H9 (cell line): ENCODE data around the gene RARA. TPM values are rescaled to one million over a fixed set of nuclear protein-coding genes. Genes with fewer than 3 reads are reported as not detected.

Experiments
- DNase-seq: peaks from one replicate; pipeline ENCODE4 v3.0.0-alpha.2; 2017
- H2AFZ ChIP-seq: one replicate; pipeline ENCODE4 v1.6.1; 2013; ENCODE audit warnings: mild to moderate bottlenecking, low read length, control low read depth, moderate library complexity
- H2AK5ac ChIP-seq: 2 replicates; pipeline ENCODE4 v1.6.1; 2013; ENCODE audit warnings: low read length, control low read depth, mixed read lengths; ENCODE audit not compliant: insufficient read length
- H2BK120ac ChIP-seq: one replicate; pipeline ENCODE4 v1.6.1; 2013; ENCODE audit warnings: low read depth, mild to moderate bottlenecking, low read length, control low read depth, inconsistent platforms; ENCODE audit not compliant: poor library complexity, severe bottlenecking
- H2BK12ac ChIP-seq: 2 replicates; pipeline ENCODE4 v1.6.1; 2013; ENCODE audit warnings: low read length, control low read depth, mixed read lengths, low read depth; ENCODE audit not compliant: insufficient read length
- H2BK15ac ChIP-seq: 2 replicates; pipeline ENCODE4 v1.6.1; 2013; ENCODE audit warnings: low read depth, low read length, control low read depth
- H2BK20ac ChIP-seq: one replicate; pipeline ENCODE4 v1.6.1; 2013; ENCODE audit warnings: low read depth, mild to moderate bottlenecking, low read length, control low read depth, inconsistent platforms; ENCODE audit not compliant: poor library complexity, severe bottlenecking
- H2BK5ac ChIP-seq: 2 replicates; pipeline ENCODE4 v1.6.1; 2013; ENCODE audit warnings: low read length, control low read depth, mixed read lengths; ENCODE audit not compliant: insufficient read length
- H3K14ac ChIP-seq: 2 replicates; pipeline ENCODE4 v1.6.1; 2013; ENCODE audit warnings: low read length, control low read depth; ENCODE audit not compliant: insufficient read depth
- H3K18ac ChIP-seq: 2 replicates; pipeline ENCODE4 v1.6.1; 2013; ENCODE audit warnings: low read depth, mild to moderate bottlenecking, mixed read lengths, low read length, control low read depth; ENCODE audit not compliant: insufficient read length
- H3K23ac ChIP-seq: 2 replicates; pipeline ENCODE4 v1.6.1; 2013; ENCODE audit warnings: low read length, control low read depth, mixed read lengths, low read depth; ENCODE audit not compliant: insufficient read length
- H3K23me2 ChIP-seq: 2 replicates; pipeline ENCODE4 v1.6.1; 2013; ENCODE audit warnings: low read depth, mild to moderate bottlenecking, mixed read lengths, low read length, control low read depth; ENCODE audit not compliant: insufficient read length, poor library complexity, severe bottlenecking
- H3K27ac ChIP-seq: 2 replicates; pipeline ENCODE4 v1.5.1; 2013; ENCODE audit warnings: low read length, control low read depth, mixed read lengths, low read depth; ENCODE audit not compliant: insufficient read length
- H3K27me3 ChIP-seq: 2 replicates; pipeline ENCODE4 v1.6.1; 2013; ENCODE audit warnings: low read length, control low read depth, inconsistent platforms; ENCODE audit not compliant: insufficient read depth
- H3K4ac ChIP-seq: 2 replicates; pipeline ENCODE4 v1.6.1; 2013; ENCODE audit warnings: low read depth, mild to moderate bottlenecking, control low read depth, inconsistent platforms, low read length, moderate library complexity
- H3K4me1 ChIP-seq: 2 replicates; pipeline ENCODE4 v1.6.1; 2013; ENCODE audit warnings: low read length, control low read depth, inconsistent platforms; ENCODE audit not compliant: insufficient read depth
- H3K4me2 ChIP-seq: 2 replicates; pipeline ENCODE4 v1.6.1; 2013; ENCODE audit warnings: low read length, control low read depth, mixed read lengths; ENCODE audit not compliant: insufficient read length, insufficient read depth
- H3K56ac ChIP-seq: 2 replicates; pipeline ENCODE4 v1.6.1; 2013; ENCODE audit warnings: low read depth, mild to moderate bottlenecking, mixed read lengths, low read length, control low read depth; ENCODE audit not compliant: insufficient read length
- H3K79me1 ChIP-seq: 2 replicates; pipeline ENCODE4 v1.6.1; 2013; ENCODE audit warnings: low read depth, mild to moderate bottlenecking, moderate library complexity, low read length, control low read depth, inconsistent platforms; ENCODE audit not compliant: insufficient read depth, poor library complexity, severe bottlenecking
- H3K79me2 ChIP-seq: 2 replicates; pipeline ENCODE4 v1.6.1; 2013; ENCODE audit warnings: low read length, control low read depth, inconsistent platforms; ENCODE audit not compliant: insufficient read depth
- H3K9ac ChIP-seq: 2 replicates; pipeline ENCODE4 v1.6.1; 2013; ENCODE audit warnings: low read length, control low read depth, mixed read lengths; ENCODE audit not compliant: insufficient read length; ENCODE audit errors: extremely low read depth
- H3K9me3 ChIP-seq: one replicate; pipeline ENCODE4 v1.6.1; 2013; ENCODE audit warnings: low read depth, low read length, inconsistent platforms; ENCODE audit not compliant: control insufficient read depth
- H3T11ph ChIP-seq: one replicate; pipeline ENCODE4 v1.6.1; 2013; ENCODE audit warnings: mild to moderate bottlenecking, low read length, control low read depth, inconsistent platforms
- H4K20me1 ChIP-seq: one replicate; pipeline ENCODE4 v1.6.1; 2013; ENCODE audit not compliant: control insufficient read depth, insufficient read length, insufficient read depth
- H4K5ac ChIP-seq: 2 replicates; pipeline ENCODE4 v1.6.1; 2013; ENCODE audit warnings: low read depth, mild to moderate bottlenecking, mixed read lengths, low read length, control low read depth; ENCODE audit not compliant: insufficient read length
- H4K8ac ChIP-seq: replicated peaks from 2 replicates; pipeline ENCODE4 v1.6.1; 2013; ENCODE audit warnings: low read length, control low read depth, mixed read lengths, low read depth; ENCODE audit not compliant: insufficient read length
- H4K91ac ChIP-seq: 2 replicates; pipeline ENCODE4 v1.6.1; 2013; ENCODE audit warnings: low read depth, mild to moderate bottlenecking, moderate library complexity, mixed read lengths, low read length, control low read depth; ENCODE audit not compliant: insufficient read length
- H3K27ac Mint-ChIP-seq, 3 experiments: 2 replicates in 2 of 3; 3 replicates in 1 of 3; pipeline ENCODE4 v1.8.0; 2020 to 2021; ENCODE audit warnings: mixed read lengths in 3 of 3, mild to moderate bottlenecking in 1 of 3, moderate library complexity in 1 of 3
- H3K27me3 Mint-ChIP-seq: 2 replicates; pipeline ENCODE4 v1.8.0; 2021; ENCODE audit warnings: low read depth, mild to moderate bottlenecking, moderate library complexity, mixed read lengths
- H3K36me3 Mint-ChIP-seq, 3 experiments: 2 replicates in 2 of 3; 3 replicates in 1 of 3; pipeline ENCODE4 v1.8.0; 2020 to 2021; ENCODE audit warnings: low read depth in 3 of 3, mixed read lengths in 3 of 3; ENCODE audit not compliant: insufficient read depth in 1 of 3
- H3K4me1 Mint-ChIP-seq, 2 experiments: 2 replicates each; pipeline ENCODE4 v1.8.0; 2020; ENCODE audit warnings: mixed read lengths in 2 of 2
- H3K4me3 Mint-ChIP-seq, 2 experiments: 2 replicates in 1 of 2; 3 replicates in 1 of 2; pipeline ENCODE4 v1.8.0; 2020 to 2021; ENCODE audit warnings: mild to moderate bottlenecking in 2 of 2, mixed read lengths in 2 of 2, moderate library complexity in 1 of 2
- H3K9me3 Mint-ChIP-seq, 2 experiments: 2 replicates in 1 of 2; 3 replicates in 1 of 2; pipeline ENCODE4 v1.8.0; 2020; ENCODE audit warnings: mild to moderate bottlenecking in 2 of 2, mixed read lengths in 2 of 2, moderate library complexity in 1 of 2
- WGBS: extraction: QIAGEN DNeasy Blood & Tissue Kit; methylation state at CpG from one replicate; pipeline ENCODE4 v1.1.7; 2013; ENCODE audit warnings: missing lambda C conversion rate, low lambda C conversion rate, mixed read lengths; ENCODE audit not compliant: insufficient read length; ENCODE audit errors: extremely low coverage; 5-methylcytosine and 5-hydroxymethylcytosine counted together
- total RNA-seq: library from RNA; stranded (reverse); gene quantifications from 2 replicates; pipeline ENCODE4 v1.2.1, GENCODE V29; 2021
- TF ChIP-seq, protein P1 (sequence below): fragments of 200-600 bp; sonication (generic); conservative IDR thresholded peaks from 3 replicates; pipeline ENCODE4 v1.8.0; 2021; ENCODE audit warnings: antibody characterized with exemption, mild to moderate bottlenecking

RARA gene
- total RNA-seq, 1 experiment from 2014 or later: 17.6 TPM

DNA sequence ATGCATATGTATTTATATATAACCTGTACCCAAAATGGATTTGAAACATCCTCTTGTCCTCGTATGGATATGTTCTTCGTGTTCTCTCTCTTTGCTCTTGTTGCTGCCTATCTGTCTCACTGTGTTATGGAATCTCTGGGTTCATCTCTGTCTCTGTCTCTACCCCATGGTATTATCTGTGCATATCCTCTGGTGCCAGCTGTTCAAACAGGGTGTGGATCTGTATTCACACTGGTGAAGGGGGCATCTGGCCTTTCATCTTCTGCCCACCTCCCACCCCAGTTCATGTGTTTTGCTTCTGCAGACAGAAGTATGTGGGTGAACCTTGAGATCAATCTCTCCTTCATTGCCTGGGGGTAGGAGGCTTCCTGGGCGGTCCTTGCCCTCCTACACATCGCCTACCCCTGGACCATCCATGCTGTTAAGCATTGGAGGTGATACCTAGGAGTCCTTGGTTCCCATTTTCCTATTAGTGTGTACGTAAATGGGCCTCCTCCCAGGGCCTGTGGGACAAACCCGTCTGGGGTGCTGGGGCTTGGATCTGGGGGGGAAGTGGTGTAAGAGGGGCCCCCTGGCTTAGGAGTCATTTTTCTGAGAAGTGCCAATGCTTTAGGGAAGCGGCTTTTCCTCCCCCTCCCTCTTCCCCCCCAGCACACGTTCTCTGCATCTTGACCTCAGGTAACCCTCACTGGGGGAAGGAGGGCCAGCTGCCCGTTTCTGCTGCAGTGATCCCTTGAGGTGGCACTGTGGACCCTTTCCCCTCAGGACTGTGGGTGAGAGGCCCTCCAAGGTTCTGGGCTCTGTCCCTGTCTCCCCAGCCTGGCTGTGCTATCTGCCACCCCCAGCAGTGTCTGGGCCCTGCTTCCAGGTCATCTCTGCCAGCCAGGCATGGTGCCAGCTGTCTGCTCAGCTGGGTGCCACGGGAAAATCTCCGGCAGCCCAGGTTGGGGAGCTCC is 21.1 kb downstream of the RARA start:
- H4K20me1 ChIP-seq: peaks cover 3% of the 10 kb centered on the region
- H4K91ac ChIP-seq: no peak overlapping the region
- no peak overlapping the region for H3K27ac Mint-ChIP-seq
- no peaks in the 10 kb centered on the region for H3K23me2 ChIP-seq
- H3K4me3 Mint-ChIP-seq: no peak overlapping the region
- no peak overlapping the region for H3K9ac ChIP-seq
- H3K27me3 ChIP-seq: no peaks in the 10 kb centered on the region; the same call in 1 of the 2 replicates
- peaks cover 11 to 20% of the 10 kb centered on the region in 2 experiments for H3K4me1 Mint-ChIP-seq
- H2BK20ac ChIP-seq: no peak overlapping the region
- no peak overlapping the region for H3K23ac ChIP-seq
- H3K79me1 ChIP-seq: no peaks in the 10 kb centered on the region
- no peak overlapping the region for H3K4ac ChIP-seq
- H2BK5ac ChIP-seq: no peak overlapping the region
- TF ChIP-seq, protein P1, sequence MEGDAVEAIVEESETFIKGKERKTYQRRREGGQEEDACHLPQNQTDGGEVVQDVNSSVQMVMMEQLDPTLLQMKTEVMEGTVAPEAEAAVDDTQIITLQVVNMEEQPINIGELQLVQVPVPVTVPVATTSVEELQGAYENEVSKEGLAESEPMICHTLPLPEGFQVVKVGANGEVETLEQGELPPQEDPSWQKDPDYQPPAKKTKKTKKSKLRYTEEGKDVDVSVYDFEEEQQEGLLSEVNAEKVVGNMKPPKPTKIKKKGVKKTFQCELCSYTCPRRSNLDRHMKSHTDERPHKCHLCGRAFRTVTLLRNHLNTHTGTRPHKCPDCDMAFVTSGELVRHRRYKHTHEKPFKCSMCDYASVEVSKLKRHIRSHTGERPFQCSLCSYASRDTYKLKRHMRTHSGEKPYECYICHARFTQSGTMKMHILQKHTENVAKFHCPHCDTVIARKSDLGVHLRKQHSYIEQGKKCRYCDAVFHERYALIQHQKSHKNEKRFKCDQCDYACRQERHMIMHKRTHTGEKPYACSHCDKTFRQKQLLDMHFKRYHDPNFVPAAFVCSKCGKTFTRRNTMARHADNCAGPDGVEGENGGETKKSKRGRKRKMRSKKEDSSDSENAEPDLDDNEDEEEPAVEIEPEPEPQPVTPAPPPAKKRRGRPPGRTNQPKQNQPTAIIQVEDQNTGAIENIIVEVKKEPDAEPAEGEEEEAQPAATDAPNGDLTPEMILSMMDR: no peak
- peaks cover 3% of the 10 kb centered on the region; the same call in 1 of the 2 replicates for H3K79me2 ChIP-seq
- no peak overlapping the region for H3T11ph ChIP-seq
- peaks cover 37% of the 10 kb centered on the region for H3K27me3 Mint-ChIP-seq
- H3K14ac ChIP-seq: no peak overlapping the region
- no peak overlapping the region for H3K56ac ChIP-seq
- H4K5ac ChIP-seq: no peak overlapping the region
- peaks cover 6 to 8% (median 7%) of the 10 kb centered on the region in 3 experiments for H3K36me3 Mint-ChIP-seq
- H3K4me2 ChIP-seq: no peak overlapping the region
- DNase-seq: no peak
- no peaks in the 10 kb centered on the region for H3K9me3 ChIP-seq
- H3K4me1 ChIP-seq: no peaks in the 10 kb centered on the region; the same call in 1 of the 2 replicates
- H2BK12ac ChIP-seq: no peak overlapping the region
- H3K9me3 Mint-ChIP-seq: no peaks in the 10 kb centered on the region
- H2BK120ac ChIP-seq: no peak overlapping the region
- H2BK15ac ChIP-seq: no peak overlapping the region
- no peak overlapping the region for H2AK5ac ChIP-seq
- H3K18ac ChIP-seq: no peak overlapping the region
- no peak overlapping the region for H2AFZ ChIP-seq
- H3K27ac ChIP-seq: no peak overlapping the region
- H4K8ac ChIP-seq: no peak overlapping the region
- no CpG with 5 or more reads among the region's 11 CpGs for WGBS
